CD14-positive monocyte (primary cell): ENCODE data around the gene TNFRSF8. TPM values are rescaled to one million over a fixed set of nuclear protein-coding genes. Genes with fewer than 3 reads are reported as not detected.

Experiments
- DNase-seq, 3 donors: peaks; one replicate each; pipeline ENCODE4 v3.0.0-alpha.2; 2011 to 2022
- H2AFZ ChIP-seq: 2 replicates; pipeline ENCODE4 v1.6.0; 2012; ENCODE audit warnings: mild to moderate bottlenecking, low read depth, low read length, inconsistent platforms; ENCODE audit not compliant: insufficient read depth, poor library complexity, severe bottlenecking
- H3K27ac ChIP-seq, 2 donors: 1 replicate in 1 of 2; 2 replicates in 1 of 2; pipeline ENCODE4 v1.5.1; 2012 to 2013; ENCODE audit warnings: low read length in 2 of 2, control low read depth in 1 of 2, inconsistent platforms in 1 of 2, low read depth in 1 of 2, mild to moderate bottlenecking in 1 of 2
- H3K27me3 ChIP-seq, 2 donors: one replicate each; pipeline versions ENCODE4 v1.6.0 to v1.6.1; 2011 to 2013; ENCODE audit warnings: low read length in 2 of 2; ENCODE audit not compliant: control insufficient read depth in 2 of 2, insufficient read depth in 2 of 2
- H3K36me3 ChIP-seq, 2 donors: replicated peaks in 1 of 2; 1 replicate in 1 of 2; 2 replicates in 1 of 2; pipeline versions ENCODE4 v1.5.1 to v1.6.1; 2012 to 2013; ENCODE audit warnings: low read length in 2 of 2, control low read depth in 1 of 2, inconsistent platforms in 1 of 2, mild to moderate bottlenecking in 1 of 2; ENCODE audit not compliant: insufficient read depth in 2 of 2, control insufficient read depth in 1 of 2
- H3K4me1 ChIP-seq, 2 donors: 1 replicate in 1 of 2; 2 replicates in 1 of 2; pipeline versions ENCODE4 v1.5.1 to v1.6.1; 2012 to 2013; ENCODE audit warnings: low read length in 2 of 2, control low read depth in 1 of 2, inconsistent platforms in 1 of 2, mild to moderate bottlenecking in 1 of 2, moderate library complexity in 1 of 2; ENCODE audit not compliant: insufficient read depth in 2 of 2, control insufficient read depth in 1 of 2
- H3K4me2 ChIP-seq: replicated peaks from 2 replicates; pipeline ENCODE3; 2012; ENCODE audit warnings: low read length, moderate library complexity, mild to moderate bottlenecking; ENCODE audit not compliant: poor library complexity, severe bottlenecking; ENCODE audit errors: extremely low read depth
- H3K4me3 ChIP-seq, 3 experiments: fragments of 200-600 bp in 1 of 3; sonication (generic) in 1 of 3; replicated peaks in 1 of 3; 1 replicate in 2 of 3; 2 replicates in 1 of 3; pipeline ENCODE4 v1.5.1; 2011 to 2013; ENCODE audit warnings: low read length in 3 of 3, mild to moderate bottlenecking in 3 of 3, control low read depth in 2 of 3, low read depth in 2 of 3, inconsistent platforms in 1 of 3, moderate library complexity in 1 of 3
- H3K79me2 ChIP-seq: 2 replicates; pipeline ENCODE4 v1.6.0; 2012; ENCODE audit warnings: mild to moderate bottlenecking, control low read depth, inconsistent platforms, low read length, moderate library complexity; ENCODE audit not compliant: insufficient read depth
- H3K9ac ChIP-seq: 2 replicates; pipeline ENCODE4 v1.6.0; 2017; ENCODE audit warnings: low read length, mild to moderate bottlenecking; ENCODE audit not compliant: insufficient read depth, poor library complexity, severe bottlenecking
- H3K9me3 ChIP-seq, 2 donors: replicated peaks in 1 of 2; 1 replicate in 1 of 2; 2 replicates in 1 of 2; pipeline versions ENCODE4 v1.5.1 to v1.6.1; 2012 to 2013; ENCODE audit warnings: low read length in 2 of 2, control low read depth in 1 of 2; ENCODE audit not compliant: control insufficient read depth in 1 of 2, insufficient read depth in 1 of 2
- H4K20me1 ChIP-seq: 2 replicates; pipeline ENCODE4 v1.6.0; 2012; ENCODE audit warnings: mild to moderate bottlenecking, low read length, control low read depth, moderate library complexity; ENCODE audit not compliant: insufficient read depth
- H3K27ac Mint-ChIP-seq, 7 donors: one replicate each; pipeline ENCODE4 v1.8.0; 2020; ENCODE audit warnings: mild to moderate bottlenecking in 7 of 7, mixed read lengths in 7 of 7, moderate library complexity in 6 of 7, inconsistent platforms in 2 of 7
- H3K27me3 Mint-ChIP-seq, 3 donors: one replicate each; pipeline ENCODE4 v1.8.0; 2021 to 2022; ENCODE audit warnings: low read depth in 3 of 3, mild to moderate bottlenecking in 3 of 3, mixed read lengths in 3 of 3, moderate library complexity in 3 of 3, inconsistent platforms in 1 of 3
- H3K36me3 Mint-ChIP-seq, 2 donors: one replicate each; pipeline ENCODE4 v1.8.0; 2020; ENCODE audit warnings: mixed read lengths in 2 of 2, inconsistent platforms in 1 of 2, mild to moderate bottlenecking in 1 of 2
- H3K4me1 Mint-ChIP-seq: one replicate; pipeline ENCODE4 v1.8.0; 2020; ENCODE audit warnings: mild to moderate bottlenecking, mixed read lengths
- H3K4me3 Mint-ChIP-seq, 2 donors: one replicate each; pipeline ENCODE4 v1.8.0; 2020; ENCODE audit warnings: mild to moderate bottlenecking in 2 of 2, mixed read lengths in 2 of 2, moderate library complexity in 1 of 2
- H3K9me3 Mint-ChIP-seq, 7 donors: one replicate each; pipeline ENCODE4 v1.8.0; 2020 to 2022; ENCODE audit warnings: mixed read lengths in 7 of 7, mild to moderate bottlenecking in 6 of 7, moderate library complexity in 6 of 7, inconsistent platforms in 2 of 7
- CTCF ChIP-seq: fragments of 200-600 bp; IDR thresholded peaks from one replicate; pipeline ENCODE4 v1.8.0; 2022; ENCODE audit warnings: antibody characterized with exemption, mild to moderate bottlenecking
- WGBS: methylation state at CpG from one replicate; pipeline ENCODE4 v1.1.5; 2013; ENCODE audit warnings: missing lambda C conversion rate; ENCODE audit not compliant: insufficient coverage; 5-methylcytosine and 5-hydroxymethylcytosine counted together
- intact Hi-C, 2 donors: fragments of 100-400 bp; cut with micrococcal nuclease; formaldehyde crosslinking; loops; one replicate each; pipeline versions ENCODE4 v1.15.0 to v1.15.1; 2023
- polyA plus RNA-seq, 3 donors: library from polyadenylated mRNA; depleted of rRNA in 1 of 3; unstranded in 2 of 3; stranded (reverse) in 1 of 3; fragments of 300-500 nt in 2 of 3; fragments of >200 nt in 1 of 3; fragmentation: Illumina TruSeq in 2 of 3; gene quantifications; 1 replicate in 2 of 3; 2 replicates in 1 of 3; pipeline ENCODE4 v1.2.3, GENCODE V29; 2012 to 2021

The TNFRSF8 gene
- polyA plus RNA-seq, 3 donors = 10.9 to 11.9 (median 11.8) TPM

- Mint-ChIP-seq H3K4me3 (peak overlapping the region; percentile 100), H3K27ac (peak overlapping the region; percentile 97 to 100 (median 99)), H3K4me1 (peaks cover 78% of the 10 kb centered on the region), H3K27me3 (peaks cover 0 to 5% (median 3%) of the 10 kb centered on the region in 3 donors), H3K9me3 (peaks cover 2 to 5% (median 3%) of the 10 kb centered on the region in 7 donors), H3K36me3 (peaks cover 52 to 54% of the 10 kb centered on the region in 2 donors)
- Histone ChIP-seq H3K9me3 (no peaks in the 10 kb centered on the region), H3K27ac (peak overlapping the region; percentile 87 to 88), H3K36me3 (peaks cover 30 to 45% of the 10 kb centered on the region in 2 donors), H3K4me1 (peaks cover 81 to 85% of the 10 kb centered on the region in 2 donors), H4K20me1 (peaks cover 51% of the 10 kb centered on the region), H3K79me2 (peaks cover 71% of the 10 kb centered on the region), H3K4me2 (peak overlapping the region; percentile 97), H3K27me3 (no peaks in the 10 kb centered on the region), H2AFZ (no peak overlapping the region), H3K9ac (peak overlapping the region; percentile 96), H3K4me3 (peak overlapping the region; percentile 89 to 98 (median 98))
- TF ChIP-seq CTCF = no peak
- peak in 1 of 3 donors; percentile 38 for DNase-seq
- intact Hi-C loops = loop anchor here (2.0 to 5.0 kb wide), 2 partner anchors 17 to 40 kb away; no protein-coding TSS in a partner anchor
- 10% methylated on average over 32 of the region's 33 CpGs for WGBS
Observed at GRCh38 chr1:12167493-12168429, 104.7 kb downstream of the TNFRSF8 start.

- Mint-ChIP-seq H3K27me3 (peaks cover 0 to 5% (median 0%) of the 10 kb centered on the region in 3 donors), H3K36me3 (peaks cover 60 to 62% of the 10 kb centered on the region in 2 donors), H3K4me1 (peaks cover 78% of the 10 kb centered on the region), H3K27ac (peak overlapping the region; percentile 97 to 100 (median 99)), H3K4me3 (peak overlapping the region; percentile 100), H3K9me3 (peaks cover 2 to 5% (median 3%) of the 10 kb centered on the region in 7 donors)
- peak overlapping the region; percentile 97 for H3K4me2 ChIP-seq
- no peaks in the 10 kb centered on the region for H3K9me3 ChIP-seq
- no peak overlapping the region for H2AFZ ChIP-seq
- no peaks in the 10 kb centered on the region for H3K27me3 ChIP-seq
- peak overlapping the region; percentile 96 for H3K9ac ChIP-seq
- peak overlapping the region; percentile 87 to 88 for H3K27ac ChIP-seq
- peak overlapping the region; percentile 89 to 98 (median 98) for H3K4me3 ChIP-seq
- peaks cover 31 to 53% of the 10 kb centered on the region in 2 donors for H3K36me3 ChIP-seq
- 32% methylated on average over 13 of the region's 17 CpGs for WGBS
- no peak for TF ChIP-seq CTCF
- intact Hi-C loops = loop anchor here (5.0 kb wide), 1 partner anchor 41 kb away; no protein-coding TSS in a partner anchor
- H3K79me2 ChIP-seq = peaks cover 73% of the 10 kb centered on the region
- peaks cover 59% of the 10 kb centered on the region for H4K20me1 ChIP-seq
- no peak for DNase-seq
- peaks cover 81 to 85% of the 10 kb centered on the region in 2 donors for H3K4me1 ChIP-seq
Observed at GRCh38 chr1:12168451-12169160, 105.5 kb downstream of the TNFRSF8 start.
